K562 (cell line): Measurements from ENCODE around the gene PSORS1C2. TPM values are rescaled to one million over a fixed set of nuclear protein-coding genes. Genes with fewer than 3 reads are reported as not detected.
"Not testable (repeated sequence)": the region's sequence is repeated elsewhere in the genome, so short reads cannot be mapped to it uniquely, and the experiment has no call there.

Source experiments
- ATAC-seq: fragments of 200-7000 bp; cut with Tn5 transposase; 3 replicates; pipeline ENCODE4 v1.9.1; 2020; ENCODE audit warnings: moderate library complexity
- BruUV-seq: library from RNA; stranded (reverse); fragments of 400-500 nt; replicated peaks from 2 replicates; lab custom pipeline; 2021; lab: Mats Ljungman, UMichigan
- CTCF ChIA-PET: fragments of 300-600 bp; formaldehyde crosslinking; extraction: SDS; loops from one replicate; lab custom pipeline; 2021; ENCODE audit warnings: low intra/inter-chr PET ratio; lab: Yijun Ruan, JAX
- POLR2A ChIA-PET: fragments of 300-600, 350-650 bp; sonication (Branson Sonifier 250); formaldehyde crosslinking; extraction: SDS; loops from one replicate; lab custom pipeline; 2021; ENCODE audit warnings: antibody characterized with exemption, inconsistent platforms; lab: Yijun Ruan, JAX
- DNase-seq, 4 experiments: peaks; one replicate each; pipeline versions ENCODE4 v3.0.0 to v3.0.0-alpha.2; 2011 to 2018; ENCODE audit warnings: low spot score in 3 of 4, mixed read lengths in 3 of 4; ENCODE audit errors: extremely low read depth in 1 of 4
- FAIRE-seq: peaks from 2 replicates; lab custom pipeline; 2011; peaks lifted over from hg19 to GRCh38; lab: Jason Lieb, UNC
- H2AFZ ChIP-seq: 2 replicates; pipeline ENCODE4 v1.6.0; 2011; ENCODE audit warnings: low read depth, low read length, control low read depth, inconsistent platforms
- H3K27ac ChIP-seq: fragments of 200-600 bp; 3 replicates; pipeline ENCODE4 v1.8.0; 2011; ENCODE audit warnings: low read depth, mild to moderate bottlenecking, control low read depth, inconsistent platforms, low read length, moderate library complexity, mixed read lengths; ENCODE audit errors: extremely low read depth
- H3K27me3 ChIP-seq, 2 experiments: fragments of 300-600 bp in 1 of 2; 2 replicates in 1 of 2; 3 replicates in 1 of 2; pipeline versions ENCODE4 v1.6.0 to v1.8.0; 2011; ENCODE audit warnings: inconsistent platforms in 2 of 2, low read length in 2 of 2, mild to moderate bottlenecking in 1 of 2, mixed read lengths in 1 of 2, moderate library complexity in 1 of 2; ENCODE audit not compliant: control insufficient read depth in 2 of 2, insufficient read depth in 2 of 2
- H3K36me3 ChIP-seq: fragments of 300-600 bp; 3 replicates; pipeline ENCODE4 v1.8.0; 2011; ENCODE audit warnings: mild to moderate bottlenecking, low read length, inconsistent platforms; ENCODE audit not compliant: control insufficient read depth, insufficient read depth
- H3K4me1 ChIP-seq, 2 experiments: fragments of 200-600 bp in 1 of 2; replicated peaks in 1 of 2; 2 replicates in 1 of 2; 3 replicates in 1 of 2; pipeline versions ENCODE4 v1.5.1 to v1.8.0; 2011; ENCODE audit warnings: inconsistent platforms in 2 of 2, low read length in 2 of 2, mild to moderate bottlenecking in 1 of 2, mixed read lengths in 1 of 2, moderate library complexity in 1 of 2; ENCODE audit not compliant: control insufficient read depth in 2 of 2, insufficient read depth in 2 of 2
- H3K4me2 ChIP-seq: 2 replicates; pipeline ENCODE4 v1.6.1; 2011; ENCODE audit warnings: low read length, control low read depth, inconsistent platforms, mixed read lengths; ENCODE audit not compliant: insufficient read depth
- H3K4me3 ChIP-seq: fragments of 200-600 bp; sonication (generic), shearing (Covaris generic); 2 replicates; pipeline ENCODE4 v1.5.1; 2016; ENCODE audit warnings: control low read depth, inconsistent platforms
- H3K79me2 ChIP-seq: fragments of 200-600 bp; 3 replicates; pipeline ENCODE4 v1.8.0; 2011; ENCODE audit warnings: low read length, inconsistent platforms; ENCODE audit not compliant: control insufficient read depth, insufficient read depth
- H3K9ac ChIP-seq, 2 experiments: 2 replicates each; pipeline versions ENCODE4 v1.6.0 to v1.6.1; 2011; ENCODE audit warnings: low read depth in 2 of 2, low read length in 2 of 2, control low read depth in 1 of 2, inconsistent platforms in 1 of 2, mild to moderate bottlenecking in 1 of 2, mixed read lengths in 1 of 2; ENCODE audit not compliant: insufficient read depth in 1 of 2
- H3K9me1 ChIP-seq: one replicate; pipeline ENCODE4 v1.6.0; 2011; ENCODE audit warnings: inconsistent platforms, mild to moderate bottlenecking, low read length, moderate library complexity; ENCODE audit not compliant: control insufficient read depth, insufficient read depth
- H3K9me3 ChIP-seq: replicated peaks from 2 replicates; pipeline ENCODE4 v1.5.1; 2011; ENCODE audit warnings: low read depth, low read length, inconsistent platforms; ENCODE audit not compliant: control insufficient read depth, insufficient read depth
- H4K20me1 ChIP-seq: replicated peaks from 2 replicates; pipeline ENCODE4 v1.6.1; 2011; ENCODE audit warnings: low read length, inconsistent platforms, mixed read lengths; ENCODE audit not compliant: control insufficient read depth, insufficient read depth
- WGBS: fragments of 100-300 bp; shearing (Covaris generic); methylation state at CpG from one replicate; pipeline ENCODE4 v1.1.6; 2016; ENCODE audit warnings: low coverage, mixed read lengths; ENCODE audit not compliant: insufficient coverage; ENCODE audit errors: missing lambda C conversion rate; 5-methylcytosine and 5-hydroxymethylcytosine counted together
- in situ Hi-C: fragments of 300-500 bp; cut with MboI; formaldehyde crosslinking; loops from 4 replicates; pipeline ENCODE4 v1.15.0; 2018; ENCODE audit warnings: inconsistent platforms, mixed read lengths
- intact Hi-C: fragments of 100-400 bp; cut with micrococcal nuclease; formaldehyde crosslinking; loops from 2 replicates; pipeline ENCODE4 v1.14.2; 2022
- polyA plus RNA-seq, 8 experiments: library from polyadenylated mRNA; depleted of rRNA in 4 of 8; stranded (reverse) in 5 of 8; unstranded in 3 of 8; fragments of >200 nt; fragmentation: Nextera tagmentation in 2 of 8; fragmentation: Illumina TruSeq in 1 of 8; extraction: Ambion mirVana in 2 of 8; extraction: Trizol in 1 of 8; gene quantifications; 2 replicates each; pipeline versions ENCODE4 v1.2.1 to v1.2.3, GENCODE V29; 2011 to 2014; ENCODE audit warnings: inconsistent platforms in 1 of 8, missing spikeins in 1 of 8
- total RNA-seq, 7 experiments: library from RNA; depleted of rRNA in 6 of 7; stranded (reverse); fragments of >200 nt in 6 of 7; fragmentation: Illumina TruSeq in 2 of 7; extraction: Trizol in 2 of 7; gene quantifications; 2 replicates each; pipeline versions ENCODE4 v1.2.1 to v1.2.3, GENCODE V29; 2011 to 2021; ENCODE audit warnings: low replicate concordance in 1 of 7

Gene PSORS1C2
- total and polyA plus RNA-seq, 9 of the 15 experiments (the other 6 are each of a cell fraction or from before 2014, with no cell fraction given) = not detected

DNA sequence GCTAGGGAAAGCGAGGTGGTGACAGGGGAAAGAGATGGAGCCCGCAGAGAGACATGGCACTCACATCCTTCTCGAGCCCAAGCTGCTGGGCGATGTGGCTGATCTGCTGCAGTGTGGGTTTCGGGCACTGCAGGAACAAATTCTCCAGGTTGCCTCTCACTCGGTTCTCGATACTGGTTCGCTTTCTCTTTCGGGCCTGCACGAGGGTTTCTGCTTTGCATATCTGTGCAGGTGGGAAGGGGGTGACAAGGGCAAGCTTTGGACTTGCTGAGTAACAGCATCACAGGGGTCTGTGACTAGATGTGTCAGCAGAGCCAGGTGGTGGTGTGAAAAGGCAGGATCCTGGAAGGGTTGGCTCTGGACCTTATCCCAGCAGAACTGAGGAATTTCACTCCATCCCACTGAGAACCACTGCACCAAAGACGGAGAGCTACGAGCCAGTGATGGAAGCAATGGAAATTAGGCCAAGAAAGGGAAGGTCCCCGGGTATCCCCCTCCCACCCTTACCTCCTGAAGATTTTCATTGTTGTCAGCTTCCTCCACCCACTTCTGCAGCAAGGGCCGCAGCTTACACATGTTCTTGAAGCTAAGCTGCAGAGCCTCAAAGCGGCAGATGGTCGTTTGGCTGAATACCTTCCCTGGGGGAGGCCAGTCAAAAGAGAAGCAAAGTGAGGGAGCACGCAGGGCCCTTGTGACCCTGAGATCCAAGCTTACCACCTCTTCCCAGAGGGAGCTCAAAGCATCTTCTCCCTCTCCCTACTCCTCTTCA is 26.4 kb upstream of the PSORS1C2 start:
- peaks cover 10 to 18% of the 10 kb centered on the region in 2 experiments; a peak in 4 of 5 replicates for H3K4me1 ChIP-seq
- ATAC-seq, DNase-seq, H3K79me2 ChIP-seq, H3K27ac ChIP-seq, BruUV-seq, H3K9me1 ChIP-seq, FAIRE-seq, in situ Hi-C loops, H3K27me3 ChIP-seq, H4K20me1 ChIP-seq, H3K4me3 ChIP-seq, H3K9ac ChIP-seq, H3K9me3 ChIP-seq, H3K4me2 ChIP-seq, CTCF ChIA-PET, intact Hi-C loops, H2AFZ ChIP-seq: not testable (repeated sequence)
- POLR2A ChIA-PET = interaction anchor here (0.6 kb wide), 1 partner anchor 217 kb away, joined by 3 read pairs; no protein-coding TSS in a partner anchor
- WGBS = 60% methylated on average over 13 of the region's 17 CpGs
- H3K36me3 ChIP-seq = peaks cover 15% of the 10 kb centered on the region; the same call in 2 of the 3 replicates

DNA sequence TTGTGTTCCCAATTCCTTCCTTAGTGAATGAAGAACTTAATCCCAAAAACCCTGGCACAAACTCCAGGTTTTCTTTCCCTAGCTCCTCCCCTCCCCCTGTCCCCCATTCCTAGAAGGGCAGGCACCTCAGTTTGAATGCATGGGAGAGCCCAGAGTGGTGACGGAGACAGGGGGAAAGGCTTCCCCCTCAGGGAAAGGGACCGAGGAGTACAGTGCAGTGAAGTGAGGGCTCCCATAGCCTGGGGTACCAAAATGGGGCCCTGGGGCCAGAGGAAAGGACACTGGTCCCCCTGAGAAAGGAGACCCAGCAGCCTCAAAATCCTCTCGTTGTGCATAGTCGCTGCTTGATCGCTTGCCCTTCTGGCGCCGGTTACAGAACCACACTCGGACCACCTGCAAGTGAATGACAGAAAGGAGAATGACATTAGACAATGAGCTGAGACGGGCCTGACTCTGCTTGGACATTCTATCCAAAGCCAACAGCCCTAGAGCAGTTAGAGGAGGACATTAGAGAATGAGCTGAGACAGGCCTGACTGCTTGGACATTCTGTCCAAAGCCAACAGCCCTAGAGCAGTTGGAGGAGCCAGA is 25.7 kb upstream of the PSORS1C2 start:
- H3K9ac ChIP-seq, H3K9me3 ChIP-seq, H3K4me3 ChIP-seq, H3K27me3 ChIP-seq, BruUV-seq, H3K9me1 ChIP-seq, H4K20me1 ChIP-seq, POLR2A ChIA-PET, CTCF ChIA-PET, H3K27ac ChIP-seq, H2AFZ ChIP-seq, H3K79me2 ChIP-seq, intact Hi-C loops, in situ Hi-C loops, DNase-seq, H3K4me2 ChIP-seq, ATAC-seq, FAIRE-seq: not testable (repeated sequence)
- Histone ChIP-seq H3K4me1 (peaks cover 10 to 13% of the 10 kb centered on the region in 2 experiments; a peak in 4 of 5 replicates), H3K36me3 (peaks cover 21% of the 10 kb centered on the region; the same call in 2 of the 3 replicates)
- WGBS = 67% methylated on average over 6 of the region's 9 CpGs
